ENCODE measurements around the gene CSNK1E.

DNA sequence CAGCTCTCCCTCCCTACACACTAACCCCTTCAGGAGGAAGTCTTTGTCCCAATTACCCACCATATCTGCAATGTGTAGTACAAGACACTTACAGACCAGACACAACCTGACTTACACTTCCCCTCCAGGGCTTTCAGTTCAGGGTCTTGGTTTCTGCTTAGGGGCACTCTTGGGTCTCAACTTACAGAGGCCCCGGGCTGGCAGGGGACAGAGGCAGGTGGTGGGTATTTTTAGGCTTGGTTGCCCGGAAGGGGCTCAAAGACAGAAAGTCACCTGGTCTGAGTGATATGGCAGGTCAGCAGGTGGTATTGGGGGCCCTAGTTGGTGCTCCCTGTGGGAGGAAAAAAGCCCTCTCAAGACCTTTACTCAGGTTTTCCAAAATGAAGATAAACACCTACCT, 41.1 kb downstream of the CSNK1E start:
- TF ChIP-seq CTCF (IDR thresholded peaks at IDR 0.05) (no peak), POLR2A (IDR thresholded peaks at IDR 0.05) (no peak)
